GM12891 (cell line): ENCODE measurements around the gene MTFMT.

Source experiments
- DNase-seq: peaks from one replicate; pipeline ENCODE4 v3.0.0; 2011; ENCODE audit warnings: low spot score; ENCODE audit not compliant: insufficient read length
- FAIRE-seq: peaks from 2 replicates; lab custom pipeline; 2011; peaks lifted over from hg19 to GRCh38; lab: Jason Lieb, UNC
- PAX5 ChIP-seq: IDR thresholded peaks from 2 replicates; pipeline ENCODE4 v1.6.1; 2011; ENCODE audit warnings: low read length, moderate library complexity, mild to moderate bottlenecking; ENCODE audit not compliant: insufficient read depth, severe bottlenecking
- POLR2A ChIP-seq: IDR thresholded peaks from 2 replicates; pipeline ENCODE4 v1.6.1; 2011; ENCODE audit warnings: low read depth, low read length, control low read depth
- POLR2AphosphoS5 ChIP-seq: IDR thresholded peaks from 2 replicates; pipeline ENCODE4 v1.6.1; 2011; ENCODE audit warnings: low read depth, low read length, control low read depth
- POU2F2 ChIP-seq: IDR thresholded peaks from 2 replicates; pipeline ENCODE4 v1.6.1; 2011; ENCODE audit warnings: low read depth, mild to moderate bottlenecking, control low read depth, low read length, moderate library complexity
- SPI1 ChIP-seq: IDR thresholded peaks from 2 replicates; pipeline ENCODE4 v1.6.1; 2011; ENCODE audit warnings: low read depth, low read length, control low read depth
- TAF1 ChIP-seq: IDR thresholded peaks from 2 replicates; pipeline ENCODE4 v1.6.1; 2011; ENCODE audit warnings: low read depth, low read length, control low read depth

The MTFMT gene

GRCh38 chr15:64969401-64969800 is 60.0 kb downstream of the MTFMT start:
- no peak for DNase-seq
- no peak for FAIRE-seq
- TF ChIP-seq SPI1, result no peak
- no peak for TF ChIP-seq POLR2A
- no peak for TF ChIP-seq PAX5
- no peak for TF ChIP-seq POU2F2
- TF ChIP-seq POLR2AphosphoS5, result no peak
- no peak for TF ChIP-seq TAF1

DNA sequence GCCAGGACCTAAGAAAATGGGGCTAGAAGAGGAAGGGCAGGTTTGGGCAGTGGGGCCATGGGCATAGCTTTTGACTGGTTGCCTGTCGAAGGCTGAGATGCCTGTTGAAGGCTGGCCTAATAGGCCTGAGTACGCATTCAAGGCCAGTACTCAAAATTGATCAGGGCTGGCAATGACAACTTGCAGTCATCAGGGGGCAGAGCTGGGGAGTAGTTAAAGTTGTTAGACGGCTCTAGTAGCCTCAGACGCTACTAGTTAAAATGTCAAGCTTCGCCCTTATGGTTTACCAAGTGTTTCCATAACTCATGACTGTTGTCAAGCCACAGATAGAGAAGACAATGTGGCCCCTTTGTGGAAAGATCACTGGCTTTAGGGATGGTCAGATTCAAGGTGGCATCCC is 68.4 kb downstream of the MTFMT start:
- TF ChIP-seq POLR2A (no peak), POU2F2 (no peak), PAX5 (no peak), POLR2AphosphoS5 (no peak), SPI1 (no peak), TAF1 (no peak)
- no peak for FAIRE-seq
- DNase-seq, result no peak

- DNase-seq (no peak), FAIRE-seq (no peak)
- no peak for TF ChIP-seq POU2F2
- TF ChIP-seq POLR2A, result no peak
- no peak for TF ChIP-seq SPI1
- TF ChIP-seq TAF1, result no peak
- TF ChIP-seq POLR2AphosphoS5, result no peak
- no peak for TF ChIP-seq PAX5
Observed at GRCh38 chr15:64960153-64960552, 69.3 kb downstream of the MTFMT start.

DNA sequence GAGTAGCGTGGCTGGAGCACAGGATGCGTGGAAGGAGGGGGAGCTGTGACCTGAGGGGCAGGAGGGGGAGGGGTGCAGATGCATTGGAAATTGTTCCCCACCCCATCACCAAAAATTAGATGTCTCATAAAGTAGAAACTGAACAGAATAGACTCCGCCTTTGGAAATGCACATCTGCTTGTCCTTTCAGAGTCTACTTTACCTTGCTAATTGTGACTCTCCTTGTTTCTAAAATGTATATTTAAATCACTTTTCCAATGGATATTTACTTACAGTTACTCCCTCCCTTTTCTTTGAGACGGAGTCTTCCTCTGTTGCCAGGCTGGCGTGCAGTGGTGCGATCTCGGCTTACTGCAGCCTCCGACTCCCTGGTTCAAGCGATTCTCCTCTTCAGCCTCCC is 70.3 kb downstream of the MTFMT start:
- DNase-seq, result no peak
- no peak for TF ChIP-seq POLR2A
- FAIRE-seq, result no peak

GRCh38 chr15:64954395-64954794 is 75.0 kb downstream of the MTFMT start:
- TF ChIP-seq SPI1, result no peak
- TF ChIP-seq PAX5, result no peak
- TF ChIP-seq POU2F2, result no peak
- no peak for TF ChIP-seq POLR2AphosphoS5
- no peak for TF ChIP-seq POLR2A
- TF ChIP-seq TAF1, result no peak
- DNase-seq, result no peak
- FAIRE-seq, result no peak

DNA sequence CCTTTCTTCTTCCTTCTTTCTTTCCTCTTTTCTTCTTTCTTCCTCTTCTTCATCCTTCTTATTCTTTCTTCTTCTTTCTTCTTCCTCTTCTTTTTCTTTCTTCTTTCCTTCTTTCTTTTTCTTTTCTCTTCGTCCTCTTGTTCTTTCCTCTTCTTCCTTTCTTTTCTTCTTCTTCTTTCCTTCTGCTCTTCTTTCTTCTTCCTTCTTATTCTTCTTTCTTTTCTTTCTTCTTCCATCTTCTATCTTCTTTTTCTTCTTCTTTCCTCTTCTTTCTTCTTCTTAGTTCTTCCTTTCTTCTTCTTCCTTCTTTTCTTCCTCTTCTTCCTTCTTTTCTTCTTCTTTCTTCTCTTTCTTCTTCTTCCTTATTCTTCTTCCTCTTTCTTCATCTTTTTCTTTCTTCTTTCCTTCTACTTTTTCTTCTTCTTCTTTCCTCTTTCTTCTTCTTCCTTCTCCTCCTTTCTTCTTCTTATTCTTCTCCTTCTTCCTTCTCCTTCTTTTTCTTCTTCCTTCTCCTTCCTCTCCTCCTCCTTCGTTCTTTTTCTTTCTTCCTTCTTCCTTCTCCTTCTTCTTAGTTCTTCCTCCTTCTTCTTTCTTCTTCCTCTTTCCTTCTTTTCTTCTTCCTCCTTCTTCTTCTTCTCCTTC is 77.5 kb downstream of the MTFMT start:
- FAIRE-seq (no peak), DNase-seq (no peak)
- TF ChIP-seq SPI1, result no peak
